ENCODE measurements around the gene FAM20C. TPM values are rescaled to one million over a fixed set of nuclear protein-coding genes. Genes with fewer than 3 reads are reported as not detected.

Gene FAM20C
- total RNA-seq, 4 donors from 2014 or later: 43.0 to 112 (median 44.0) TPM

DNA sequence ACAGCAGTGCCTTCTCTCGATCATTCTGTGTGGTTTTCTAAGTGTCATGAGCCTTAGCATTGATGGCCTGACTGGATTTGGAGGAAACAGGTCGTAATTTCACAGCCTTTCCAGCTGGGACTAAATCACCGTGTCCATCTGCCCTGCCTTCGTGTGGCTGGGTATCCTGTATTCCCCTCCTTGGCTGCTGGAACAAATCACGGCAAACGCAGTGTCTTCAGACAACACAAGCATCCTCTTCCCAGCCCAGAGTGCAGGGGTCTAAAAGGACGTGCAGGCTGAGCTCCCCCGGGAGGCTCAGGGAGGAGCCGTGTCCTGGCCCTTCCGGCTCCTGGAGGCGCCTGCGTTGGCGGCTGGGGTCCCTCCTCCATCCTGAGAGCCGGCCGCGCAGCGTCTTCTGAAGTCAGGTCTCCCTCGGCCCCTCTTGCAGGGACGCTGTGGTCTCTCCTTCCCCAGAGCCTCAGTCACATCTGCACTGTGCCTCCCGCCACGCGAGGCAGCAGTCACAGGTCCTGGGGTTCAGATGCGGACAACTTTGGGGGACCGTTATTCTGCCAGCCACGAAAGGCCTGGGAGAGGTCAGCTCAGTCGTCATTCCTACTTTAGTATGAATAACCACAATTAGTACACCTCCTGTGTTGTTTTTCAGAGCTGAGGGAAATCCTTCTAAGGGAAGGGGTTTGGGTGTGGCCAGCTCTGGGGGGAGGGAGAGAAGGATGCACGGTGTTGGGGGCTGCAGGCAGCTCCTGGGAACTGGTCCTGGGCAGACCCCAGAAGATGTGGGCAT lies 41.1 kb downstream of the FAM20C start:
- peak overlapping the region; percentile 56 to 90 (median 80) for H3K27ac ChIP-seq
- peaks cover 0 to 81% (median 66%) of the 10 kb centered on the region in 4 donors for H3K4me1 ChIP-seq
- H3K27me3 ChIP-seq: no peaks in the 10 kb centered on the region
- no peak for DNase-seq (ENCODE audit: low spot score in 2 of 2)
- no peaks in the 10 kb centered on the region for H3K9me3 ChIP-seq
- H3K36me3 ChIP-seq: no peaks in the 10 kb centered on the region
- WGBS, 2 donors: 61 to 65% methylated on average over 20 to 26 of the region's 27 CpGs
- TF ChIP-seq POLR2A (IDR thresholded peaks at IDR 0.05): no peak
- TF ChIP-seq, protein P1, sequence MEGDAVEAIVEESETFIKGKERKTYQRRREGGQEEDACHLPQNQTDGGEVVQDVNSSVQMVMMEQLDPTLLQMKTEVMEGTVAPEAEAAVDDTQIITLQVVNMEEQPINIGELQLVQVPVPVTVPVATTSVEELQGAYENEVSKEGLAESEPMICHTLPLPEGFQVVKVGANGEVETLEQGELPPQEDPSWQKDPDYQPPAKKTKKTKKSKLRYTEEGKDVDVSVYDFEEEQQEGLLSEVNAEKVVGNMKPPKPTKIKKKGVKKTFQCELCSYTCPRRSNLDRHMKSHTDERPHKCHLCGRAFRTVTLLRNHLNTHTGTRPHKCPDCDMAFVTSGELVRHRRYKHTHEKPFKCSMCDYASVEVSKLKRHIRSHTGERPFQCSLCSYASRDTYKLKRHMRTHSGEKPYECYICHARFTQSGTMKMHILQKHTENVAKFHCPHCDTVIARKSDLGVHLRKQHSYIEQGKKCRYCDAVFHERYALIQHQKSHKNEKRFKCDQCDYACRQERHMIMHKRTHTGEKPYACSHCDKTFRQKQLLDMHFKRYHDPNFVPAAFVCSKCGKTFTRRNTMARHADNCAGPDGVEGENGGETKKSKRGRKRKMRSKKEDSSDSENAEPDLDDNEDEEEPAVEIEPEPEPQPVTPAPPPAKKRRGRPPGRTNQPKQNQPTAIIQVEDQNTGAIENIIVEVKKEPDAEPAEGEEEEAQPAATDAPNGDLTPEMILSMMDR (IDR thresholded peaks at IDR 0.05): no peak
- TF ChIP-seq EP300 (IDR thresholded peaks at IDR 0.05): no peak
- no peak overlapping the region for H3K4me3 ChIP-seq

DNA sequence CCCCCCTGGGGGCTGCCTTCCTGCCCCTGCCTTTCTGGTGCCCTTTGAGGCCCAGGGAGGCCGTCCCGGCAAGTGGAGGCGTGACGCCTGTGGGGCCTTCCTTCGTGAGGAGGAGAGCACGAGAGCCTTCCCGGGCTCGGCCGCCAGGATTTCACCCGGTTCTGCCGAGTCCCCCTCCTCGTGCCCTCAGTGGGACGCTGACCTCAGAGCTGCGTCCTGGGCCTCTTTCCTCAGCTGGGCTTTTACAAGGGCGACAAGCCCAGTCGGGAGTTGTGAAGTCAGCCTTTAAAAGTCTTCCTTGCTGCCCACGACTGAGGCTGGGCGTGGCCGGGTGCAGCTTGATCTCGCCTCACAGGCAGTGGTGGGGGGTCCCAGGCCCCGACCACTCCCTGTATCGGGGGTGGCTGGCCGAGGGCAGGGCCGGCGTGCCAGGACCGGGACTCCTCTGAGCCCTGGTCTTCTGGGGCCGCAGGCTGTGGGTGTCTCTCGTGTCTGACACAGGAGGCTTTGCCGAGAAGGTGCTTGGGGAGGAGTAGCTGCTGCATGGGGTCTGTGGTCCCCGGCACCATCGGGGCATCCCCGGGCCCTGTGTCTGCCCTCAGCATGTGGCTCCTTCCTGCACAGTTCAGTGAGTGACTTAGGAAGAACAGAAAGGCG lies 41.8 kb downstream of the FAM20C start:
- TF ChIP-seq EP300 (IDR thresholded peaks at IDR 0.05) (peak in 1 of 2 donors; percentile 31), POLR2A (IDR thresholded peaks at IDR 0.05) (no peak)
- H3K9me3 ChIP-seq: no peaks in the 10 kb centered on the region
- DNase-seq (ENCODE audit: low spot score in 2 of 2): peak in 1 of 2 donors; percentile 36
- H3K27ac ChIP-seq: peak overlapping the region; percentile 56 to 90 (median 80)
- no peaks in the 10 kb centered on the region for H3K36me3 ChIP-seq
- H3K4me1 ChIP-seq: peaks cover 0 to 74% (median 59%) of the 10 kb centered on the region in 4 donors
- no peaks in the 10 kb centered on the region for H3K27me3 ChIP-seq
- peak overlapping the region in 1 of 4 donors; percentile 16 for H3K4me3 ChIP-seq
- 20 to 45% methylated on average over 12 to 23 of the region's 33 CpGs for WGBS, 2 donors

DNA sequence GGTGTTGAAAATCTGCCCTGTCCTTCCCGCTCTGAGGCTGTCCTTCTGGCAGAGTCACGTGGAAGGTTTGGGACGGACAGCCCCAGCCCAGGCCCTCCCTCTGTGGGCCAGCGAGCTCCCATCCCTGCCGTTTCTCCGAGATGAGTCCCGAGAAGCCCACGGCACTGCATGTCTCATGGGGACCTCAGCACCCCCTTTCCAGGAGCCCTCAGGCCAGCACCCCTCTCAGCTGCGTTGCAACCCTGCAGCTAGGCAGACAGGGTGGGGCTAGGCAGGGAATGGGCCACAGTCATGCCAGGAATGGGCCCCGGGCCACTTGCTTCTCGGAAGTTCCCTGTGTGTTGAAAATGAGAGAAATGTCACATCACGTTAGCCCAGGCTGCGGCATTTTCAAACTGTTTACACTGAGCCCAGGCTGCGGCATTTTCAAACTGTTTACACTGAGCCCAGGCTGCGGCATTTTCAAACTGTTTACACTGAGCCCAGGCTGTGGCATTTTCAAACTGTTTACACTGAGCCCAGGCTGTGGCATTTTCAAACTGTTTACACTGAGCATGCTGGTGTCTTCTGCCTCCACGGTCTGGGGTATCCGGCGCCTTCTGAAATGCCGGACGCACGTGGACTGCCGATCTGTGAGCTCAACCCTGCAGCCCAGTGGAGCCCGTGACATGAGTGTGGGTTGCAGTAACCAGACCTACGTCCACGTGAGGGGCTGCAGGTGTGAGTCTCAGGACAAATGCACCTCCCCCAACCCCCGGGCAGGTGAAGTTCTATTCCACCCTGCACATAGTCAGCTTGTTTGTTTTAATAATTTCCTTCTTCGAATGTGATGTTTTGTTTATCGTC lies 42.6 kb downstream of the FAM20C start:
- H3K9me3 ChIP-seq: no peaks in the 10 kb centered on the region
- DNase-seq (ENCODE audit: low spot score in 2 of 2): peak in 1 of 2 donors; percentile 57
- TF ChIP-seq POLR2A (IDR thresholded peaks at IDR 0.05): no peak
- TF ChIP-seq EP300 (IDR thresholded peaks at IDR 0.05): peak in 1 of 2 donors; percentile 67
- no peaks in the 10 kb centered on the region for H3K36me3 ChIP-seq
- no peaks in the 10 kb centered on the region for H3K27me3 ChIP-seq
- H3K27ac ChIP-seq: peak overlapping the region; percentile 56 to 90 (median 80)
- WGBS, 2 donors: 40 to 45% methylated on average over 23 to 28 of the region's 28 CpGs
- peaks cover 0 to 66% (median 52%) of the 10 kb centered on the region in 4 donors for H3K4me1 ChIP-seq
- peak overlapping the region in 2 of 4 donors; percentile 13 to 21 for H3K4me3 ChIP-seq

DNA sequence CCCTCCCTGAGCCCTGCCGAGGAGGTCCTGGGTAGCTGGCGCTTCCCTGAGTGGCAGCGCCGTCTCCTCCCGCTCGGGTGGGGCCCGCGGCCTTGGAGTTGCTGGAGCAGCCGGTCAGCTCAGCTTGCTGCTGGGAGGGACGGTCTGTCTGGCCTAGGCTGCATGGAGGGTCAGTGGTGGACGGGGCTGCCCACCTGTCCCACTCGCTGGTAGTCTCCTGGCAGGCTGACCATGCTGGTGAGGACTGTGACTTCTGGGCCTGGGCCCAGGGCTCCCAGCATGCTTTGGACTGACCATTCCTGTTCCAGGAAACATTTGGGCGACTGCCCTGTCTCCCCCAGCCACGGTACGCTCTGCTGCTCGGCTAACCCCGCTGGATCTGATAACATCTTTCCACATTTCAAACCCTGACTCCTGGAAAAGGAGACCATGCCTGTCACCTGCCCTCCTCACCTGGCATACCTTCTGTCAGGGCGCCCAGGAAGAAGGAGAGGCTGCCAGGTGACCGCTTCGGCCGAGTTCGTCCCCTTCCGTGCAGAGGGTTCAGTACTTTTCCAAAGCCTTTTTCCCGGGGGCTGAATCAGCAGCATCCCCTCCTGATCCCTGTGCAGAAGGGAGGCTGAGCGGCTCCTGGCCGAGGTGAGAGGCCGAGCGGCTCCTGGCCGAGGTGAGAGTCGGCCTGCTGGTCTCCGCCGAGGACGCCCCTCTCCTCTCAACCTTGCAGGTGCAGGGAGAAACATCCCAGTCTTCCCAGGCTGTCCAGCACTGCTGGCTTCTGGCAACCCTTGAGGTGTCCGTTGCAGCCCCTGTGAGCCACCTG lies 43.4 kb downstream of the FAM20C start:
- no peak overlapping the region for H3K4me3 ChIP-seq
- DNase-seq (ENCODE audit: low spot score in 2 of 2): no peak

DNA sequence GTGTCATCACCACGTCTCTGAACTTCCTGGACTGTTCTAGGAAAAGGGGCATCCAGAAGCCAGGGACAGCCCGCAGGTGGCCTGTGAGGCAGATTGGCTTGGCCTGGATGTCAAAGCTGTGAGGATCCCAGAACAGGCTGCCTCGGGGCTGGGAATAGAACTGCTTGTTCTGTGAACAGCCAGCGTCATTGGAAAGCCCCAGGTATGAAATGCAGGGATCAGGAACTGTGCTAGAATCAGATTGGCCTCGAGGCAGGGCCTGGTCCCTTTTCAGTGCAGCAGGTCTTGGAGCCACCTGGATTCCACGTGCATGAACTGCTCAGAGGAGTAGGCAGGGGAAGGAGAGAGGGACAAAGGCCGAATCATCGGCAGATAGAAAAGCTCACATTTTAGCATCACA lies 44.6 kb downstream of the FAM20C start:
- H3K4me3 ChIP-seq: no peak overlapping the region
- no peak for DNase-seq (ENCODE audit: low spot score in 2 of 2)
- no peaks in the 10 kb centered on the region for H3K27me3 ChIP-seq
- H3K36me3 ChIP-seq: peaks cover 0 to 1% (median 0%) of the 10 kb centered on the region in 3 donors
- H3K27ac ChIP-seq: no peak overlapping the region
- H3K4me1 ChIP-seq: peaks cover 0 to 57% (median 36%) of the 10 kb centered on the region in 4 donors
- H3K9me3 ChIP-seq: no peaks in the 10 kb centered on the region
- TF ChIP-seq POLR2A (IDR thresholded peaks at IDR 0.05) (no peak), EP300 (IDR thresholded peaks at IDR 0.05) (no peak)
- TF ChIP-seq, protein P1 (IDR thresholded peaks at IDR 0.05): no peak
- WGBS, 2 donors: 91 to 96% methylated on average over 8 of the region's 8 CpGs

More for the DNA sequence above, 43.4 kb downstream of the FAM20C start:
- Histone ChIP-seq H3K9me3 (no peaks in the 10 kb centered on the region), H3K27ac (peak overlapping the region; percentile 56 to 90 (median 80)), H3K36me3 (no peaks in the 10 kb centered on the region), H3K27me3 (no peaks in the 10 kb centered on the region), H3K4me1 (peaks cover 0 to 60% (median 46%) of the 10 kb centered on the region in 4 donors)
- 76 to 79% methylated on average over 32 of the region's 34 CpGs for WGBS, 2 donors
- TF ChIP-seq EP300 (IDR thresholded peaks at IDR 0.05) (no peak), POLR2A (IDR thresholded peaks at IDR 0.05) (no peak)
- TF ChIP-seq, protein P1 (IDR thresholded peaks at IDR 0.05): no peak
